Stimulated activated naive B cell treated with anti-CD40 and anti-IgM and Interleukin-4, amounts not matched to agents 10 μg/mL and 1 μg/mL and 100 μg/mL, for 72 hours (primary cell): ENCODE measurements around the gene COPRS.

Experiments used
- ATAC-seq, 2 donors: fragments of 150-1000 bp; cut with Tn5 transposase; replicated peaks; 2 replicates each; pipeline ENCODE4 v1.10.0; 2021; ENCODE audit warnings: moderate library complexity in 1 of 2
- DNase-seq: peaks from one replicate; pipeline ENCODE4 v3.0.0; 2021
- H3K27ac Mint-ChIP-seq: one replicate; pipeline ENCODE4 v1.8.0; 2022; ENCODE audit warnings: mild to moderate bottlenecking, mixed read lengths
- H3K27me3 Mint-ChIP-seq, 2 donors: one replicate each; pipeline ENCODE4 v1.8.0; 2022; ENCODE audit warnings: mixed read lengths in 2 of 2
- H3K36me3 Mint-ChIP-seq, 2 donors: one replicate each; pipeline ENCODE4 v1.8.0; 2022; ENCODE audit warnings: mixed read lengths in 2 of 2, mild to moderate bottlenecking in 1 of 2
- H3K4me1 Mint-ChIP-seq, 2 donors: one replicate each; pipeline ENCODE4 v1.8.0; 2022; ENCODE audit warnings: mixed read lengths in 2 of 2, mild to moderate bottlenecking in 1 of 2
- H3K4me3 Mint-ChIP-seq, 2 donors: one replicate each; pipeline ENCODE4 v1.8.0; 2022; ENCODE audit warnings: mild to moderate bottlenecking in 2 of 2, mixed read lengths in 2 of 2, moderate library complexity in 1 of 2
- H3K9me3 Mint-ChIP-seq, 2 donors: one replicate each; pipeline ENCODE4 v1.8.0; 2022; ENCODE audit warnings: mixed read lengths in 2 of 2, mild to moderate bottlenecking in 1 of 2

The COPRS gene

DNA sequence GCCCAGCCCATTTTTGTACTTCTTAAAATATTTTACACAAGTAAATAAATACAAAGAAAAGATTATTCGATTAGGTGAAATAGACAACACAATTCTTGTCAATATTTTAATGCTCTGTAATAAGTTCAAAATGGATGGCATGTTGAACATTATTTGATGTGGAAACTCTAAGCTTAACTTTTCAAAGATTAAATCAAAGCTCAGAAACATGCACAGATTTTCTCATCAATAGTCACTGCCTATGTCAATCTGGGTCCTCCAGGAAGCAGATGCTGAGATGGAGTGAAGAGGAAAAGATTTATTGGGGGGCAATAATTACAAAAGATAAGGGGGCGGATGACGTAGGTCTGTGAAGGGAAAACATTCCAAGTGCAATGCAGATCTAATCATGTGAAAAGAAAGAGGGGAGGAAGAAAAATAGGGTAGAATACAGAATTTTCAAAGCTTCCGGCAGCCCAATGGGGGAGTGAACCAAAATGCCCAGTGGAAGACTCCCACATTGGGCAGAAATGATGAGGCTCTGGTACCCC lies 50.5 kb downstream of the COPRS start:
- no peak for ATAC-seq
- no peak overlapping the region for H3K27ac Mint-ChIP-seq
- H3K27me3 Mint-ChIP-seq, result peaks cover 14 to 15% of the 10 kb centered on the region in 2 donors
- no peak for DNase-seq
- no peak overlapping the region for H3K4me3 Mint-ChIP-seq
- H3K4me1 Mint-ChIP-seq, result peaks cover 6 to 9% of the 10 kb centered on the region in 2 donors
- H3K9me3 Mint-ChIP-seq, result peaks cover 0 to 5% of the 10 kb centered on the region in 2 donors
- no peaks in the 10 kb centered on the region for H3K36me3 Mint-ChIP-seq

DNA sequence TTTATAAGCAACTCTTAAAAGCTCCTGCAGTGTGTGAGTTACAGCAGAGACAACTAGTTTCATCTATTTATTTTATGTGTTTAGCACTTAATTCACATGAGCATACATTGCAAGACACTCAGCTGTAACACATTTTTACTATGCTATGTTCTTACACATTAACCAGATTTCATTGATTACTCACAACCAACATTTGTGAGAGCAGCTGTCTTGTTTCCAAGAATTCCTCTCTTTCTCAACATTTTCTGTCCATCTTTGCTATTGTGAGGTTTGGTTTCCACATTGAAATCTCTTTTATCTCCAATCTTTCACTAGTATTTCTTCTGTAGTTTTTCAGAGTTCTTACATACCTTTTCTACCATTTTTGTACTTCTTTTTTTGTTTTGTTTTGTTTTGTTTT lies 51.2 kb downstream of the COPRS start:
- DNase-seq (no peak), ATAC-seq (no peak)
- Mint-ChIP-seq H3K27me3 (peaks cover 6 to 8% of the 10 kb centered on the region in 2 donors), H3K9me3 (peaks cover 0 to under 1% of the 10 kb centered on the region in 2 donors), H3K27ac (no peak overlapping the region), H3K4me3 (no peak overlapping the region), H3K4me1 (peaks cover 6 to 9% of the 10 kb centered on the region in 2 donors), H3K36me3 (no peaks in the 10 kb centered on the region)

DNA sequence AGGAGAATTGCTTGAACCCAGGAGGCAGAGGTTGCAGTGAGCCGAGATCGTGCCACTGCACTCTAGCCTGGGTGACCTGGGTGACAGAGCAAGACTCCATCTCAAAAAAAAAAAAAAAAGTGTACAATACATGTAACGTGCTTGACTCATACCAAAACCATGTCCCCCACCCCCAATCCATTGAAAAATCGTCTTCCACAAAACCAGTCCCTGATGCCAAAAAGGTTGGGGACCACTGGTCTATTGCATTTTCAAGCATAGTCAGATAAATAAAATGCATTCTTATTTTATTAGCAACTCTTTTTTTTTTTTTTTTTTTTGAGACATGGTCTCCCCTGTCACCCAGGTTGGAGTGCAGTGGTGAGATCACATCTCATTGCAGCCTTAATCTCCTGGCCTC lies 52.1 kb downstream of the COPRS start:
- Mint-ChIP-seq H3K27ac (no peak overlapping the region), H3K9me3 (peaks cover 0 to 1% of the 10 kb centered on the region in 2 donors), H3K4me1 (peaks cover 10 to 15% of the 10 kb centered on the region in 2 donors), H3K4me3 (no peak overlapping the region), H3K27me3 (peaks cover 4 to 6% of the 10 kb centered on the region in 2 donors), H3K36me3 (no peaks in the 10 kb centered on the region)
- DNase-seq (no peak), ATAC-seq (no peak)

DNA sequence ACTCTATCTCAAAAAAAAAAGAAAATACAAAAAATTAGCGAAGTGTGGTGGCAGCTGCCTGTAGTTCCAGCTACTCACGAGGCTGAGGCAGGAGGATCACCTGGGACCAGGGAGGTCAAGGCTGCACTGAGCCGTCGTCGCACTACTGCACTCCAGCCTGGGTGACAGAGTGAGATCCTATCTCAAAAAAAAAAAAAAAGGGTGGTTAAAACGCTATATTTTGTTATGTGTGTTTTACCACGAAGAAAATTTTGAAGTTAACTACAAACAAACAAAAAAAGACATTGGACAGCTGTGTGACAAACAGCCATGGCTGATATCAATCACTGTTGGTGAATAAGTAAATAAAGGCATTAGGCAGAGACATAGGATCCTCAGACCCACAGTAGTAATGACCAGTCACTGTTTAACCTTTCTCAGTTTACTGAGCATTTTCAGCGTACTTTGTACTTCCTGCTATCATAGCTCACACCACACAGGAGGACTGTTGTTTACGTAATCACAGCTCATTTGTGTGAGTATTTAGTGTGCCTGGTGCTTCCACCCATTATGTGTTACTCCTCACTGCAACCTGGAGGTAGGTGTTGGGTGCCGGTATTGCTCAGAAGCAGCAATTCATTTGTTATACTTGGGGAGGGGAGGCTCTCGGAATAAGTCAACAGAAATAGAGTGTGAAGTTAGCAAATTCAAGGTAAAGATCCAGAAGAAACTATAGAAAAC lies 55.4 kb downstream of the COPRS start:
- Mint-ChIP-seq H3K9me3 (peaks cover 0 to 1% of the 10 kb centered on the region in 2 donors), H3K27me3 (peaks cover 0 to 6% of the 10 kb centered on the region in 2 donors), H3K27ac (no peak overlapping the region), H3K4me1 (peaks cover 8 to 15% of the 10 kb centered on the region in 2 donors), H3K36me3 (no peaks in the 10 kb centered on the region), H3K4me3 (no peak overlapping the region)
- no peak for DNase-seq
- ATAC-seq, result no peak

DNA sequence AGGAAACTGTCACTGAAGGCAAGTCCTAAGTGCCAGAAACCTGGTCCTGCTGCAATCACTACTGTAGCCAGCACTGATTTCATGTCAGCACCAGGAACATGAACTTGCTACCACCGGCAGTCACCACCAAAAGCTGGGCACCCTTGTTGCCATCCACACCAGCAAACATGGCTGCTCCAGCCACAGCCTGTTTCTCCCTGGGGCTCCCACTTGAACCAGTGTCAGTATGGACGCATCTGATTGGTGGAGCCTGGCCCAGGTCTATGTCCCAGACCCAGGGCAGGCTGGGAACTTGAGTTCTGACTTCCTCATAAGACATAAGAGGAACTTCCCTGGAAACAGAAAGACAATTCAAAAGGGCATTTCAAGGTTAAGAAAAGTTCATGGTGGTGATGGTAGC lies 56.5 kb downstream of the COPRS start:
- Mint-ChIP-seq H3K27me3 (peaks cover 0 to 7% of the 10 kb centered on the region in 2 donors), H3K36me3 (no peaks in the 10 kb centered on the region), H3K4me3 (no peak overlapping the region), H3K4me1 (peaks cover 8 to 15% of the 10 kb centered on the region in 2 donors), H3K9me3 (peaks cover 0 to 1% of the 10 kb centered on the region in 2 donors), H3K27ac (no peak overlapping the region)
- DNase-seq (peak; percentile 36), ATAC-seq (peak; percentile 93)
